GM18870 (cell line): ENCODE results near the gene KCNK4.
"Not testable (repeated sequence)": the region's sequence is repeated elsewhere in the genome, so short reads cannot be mapped to it uniquely, and the experiment has no call there.

Experiments
- ATAC-seq: cut with Tn5 transposase; IDR thresholded peaks from one replicate; pipeline ENCODE4 v1.9.1; 2021; ENCODE audit warnings: moderate library complexity; ENCODE audit not compliant: unreplicated experiment

KCNK4 gene

GRCh38 chr11:64322925-64323260, 31.8 kb downstream of the KCNK4 start:
- ATAC-seq: no peak

DNA sequence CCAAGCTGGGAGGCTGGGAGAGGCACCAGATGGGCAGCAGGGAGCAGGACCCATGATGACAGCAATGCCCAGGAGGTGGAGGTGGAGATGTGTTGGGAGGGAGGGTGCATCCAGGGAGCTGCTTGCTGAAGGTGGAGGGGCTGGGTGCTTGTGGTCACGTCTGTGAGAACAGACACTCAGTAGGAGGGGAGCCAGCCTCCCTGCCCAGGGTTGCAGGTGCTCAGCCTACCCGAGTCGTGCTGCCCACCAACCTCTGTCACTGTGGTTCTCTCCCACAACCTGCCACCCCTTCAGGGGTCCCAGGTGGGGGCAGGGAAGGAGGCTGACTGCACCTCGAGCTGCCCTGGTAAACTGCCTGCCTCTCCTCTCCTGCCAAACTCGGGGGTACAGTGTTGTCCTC, 32.3 kb downstream of the KCNK4 start:
- no peak for ATAC-seq

DNA sequence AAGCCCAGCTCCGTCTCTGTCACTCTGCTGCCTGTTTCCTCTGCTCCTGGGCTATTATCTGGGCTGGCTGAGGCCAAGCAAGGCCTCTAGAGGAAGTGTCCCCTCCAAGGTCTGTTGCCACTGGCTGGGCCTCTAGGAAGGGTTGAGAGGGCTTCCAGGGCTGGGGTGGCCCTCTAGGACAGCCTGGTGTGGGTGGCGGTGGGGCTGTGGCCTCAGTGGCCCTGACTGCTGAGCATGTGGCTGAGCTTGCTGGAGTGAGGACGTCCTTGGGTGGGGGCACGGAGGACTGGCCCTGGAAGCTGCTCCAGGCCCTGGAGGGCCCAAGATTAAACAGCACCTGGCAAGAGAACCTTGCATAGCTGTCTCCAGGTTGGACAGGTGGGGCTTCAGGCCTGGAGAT, 32.9 kb downstream of the KCNK4 start:
- not testable (repeated sequence) for ATAC-seq

DNA sequence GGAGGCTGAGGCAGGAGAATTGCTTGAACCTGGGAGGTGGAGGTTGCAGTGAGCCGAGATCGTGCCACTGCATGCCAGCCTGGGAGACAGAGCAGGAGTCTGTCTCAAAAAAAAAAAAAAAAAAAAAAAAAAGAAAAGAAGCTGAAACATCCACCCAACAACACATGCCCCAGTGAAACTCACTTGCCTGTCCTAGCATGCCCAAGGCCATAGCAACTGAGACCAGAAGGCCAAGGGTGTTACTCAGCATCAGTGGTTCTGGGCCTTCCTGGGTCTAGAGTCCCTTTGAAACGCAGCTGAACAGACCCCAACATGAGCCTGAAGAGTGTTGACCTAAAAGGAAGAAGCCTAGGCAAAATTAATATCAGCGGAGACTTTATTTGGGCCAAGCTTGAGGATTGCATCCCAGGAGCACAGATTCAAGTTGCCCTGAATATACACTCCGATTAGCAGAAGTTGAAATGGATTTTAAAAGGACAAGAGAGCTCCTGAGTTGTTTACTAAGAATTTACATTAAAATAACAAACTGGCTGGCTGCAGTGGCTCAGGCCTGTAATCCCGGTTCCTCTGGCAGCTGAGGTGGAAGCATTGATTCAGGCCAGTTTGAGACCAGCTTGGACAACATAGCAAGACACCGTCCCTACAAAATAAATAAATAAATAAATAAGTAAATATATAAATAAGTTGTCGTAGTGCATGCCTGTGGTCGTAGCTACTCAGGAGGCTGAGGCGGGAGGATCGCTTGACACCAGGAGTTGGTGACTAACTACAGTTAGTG, 33.8 kb downstream of the KCNK4 start:
- ATAC-seq: no peak

GRCh38 chr11:64327375-64327774, 36.3 kb downstream of the KCNK4 start:
- no peak for ATAC-seq

DNA sequence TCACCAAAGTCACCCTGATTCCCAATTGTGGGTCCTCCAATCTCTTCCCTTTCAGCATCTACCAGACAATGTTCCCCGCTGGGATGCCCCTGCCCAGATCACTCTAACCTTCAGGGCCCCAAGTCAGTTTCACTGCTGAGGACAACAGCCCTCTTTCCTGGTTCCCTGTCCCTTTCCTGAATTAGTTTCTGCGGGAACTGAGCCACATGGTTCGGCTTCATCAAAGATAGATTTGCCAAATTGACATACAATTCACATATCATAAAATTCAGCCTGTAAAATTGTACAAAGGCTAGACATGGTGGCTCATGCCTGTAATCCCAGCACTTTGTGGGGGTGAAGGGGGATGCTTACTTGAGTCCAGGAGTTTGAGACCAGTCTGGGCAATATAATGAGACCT, 36.9 kb downstream of the KCNK4 start:
- ATAC-seq: no peak

DNA sequence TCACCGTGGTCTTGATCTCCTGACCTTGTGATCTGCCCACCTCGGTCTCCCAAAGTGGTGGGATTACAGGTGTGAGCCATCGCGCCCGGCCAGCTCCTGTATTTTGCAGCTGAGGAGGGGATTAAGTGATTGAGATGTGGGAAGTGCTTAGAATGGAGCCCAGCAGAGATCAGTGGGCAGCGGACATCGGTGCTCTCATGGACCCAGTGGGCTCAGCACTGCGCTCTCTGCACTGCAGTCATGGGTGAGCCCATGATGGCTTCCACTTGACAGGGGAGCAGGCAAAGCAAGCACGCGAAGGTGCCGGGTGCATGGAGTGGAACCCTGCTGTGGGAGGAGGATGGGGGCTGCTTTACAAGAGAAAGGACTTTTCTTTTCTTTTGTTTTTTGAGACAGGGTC, 39.8 kb downstream of the KCNK4 start:
- ATAC-seq: no peak

GRCh38 chr11:64331569-64332371, 40.7 kb downstream of the KCNK4 start:
- ATAC-seq: peak; percentile 44

GRCh38 chr11:64333556-64333955, 42.5 kb downstream of the KCNK4 start:
- ATAC-seq: no peak

DNA sequence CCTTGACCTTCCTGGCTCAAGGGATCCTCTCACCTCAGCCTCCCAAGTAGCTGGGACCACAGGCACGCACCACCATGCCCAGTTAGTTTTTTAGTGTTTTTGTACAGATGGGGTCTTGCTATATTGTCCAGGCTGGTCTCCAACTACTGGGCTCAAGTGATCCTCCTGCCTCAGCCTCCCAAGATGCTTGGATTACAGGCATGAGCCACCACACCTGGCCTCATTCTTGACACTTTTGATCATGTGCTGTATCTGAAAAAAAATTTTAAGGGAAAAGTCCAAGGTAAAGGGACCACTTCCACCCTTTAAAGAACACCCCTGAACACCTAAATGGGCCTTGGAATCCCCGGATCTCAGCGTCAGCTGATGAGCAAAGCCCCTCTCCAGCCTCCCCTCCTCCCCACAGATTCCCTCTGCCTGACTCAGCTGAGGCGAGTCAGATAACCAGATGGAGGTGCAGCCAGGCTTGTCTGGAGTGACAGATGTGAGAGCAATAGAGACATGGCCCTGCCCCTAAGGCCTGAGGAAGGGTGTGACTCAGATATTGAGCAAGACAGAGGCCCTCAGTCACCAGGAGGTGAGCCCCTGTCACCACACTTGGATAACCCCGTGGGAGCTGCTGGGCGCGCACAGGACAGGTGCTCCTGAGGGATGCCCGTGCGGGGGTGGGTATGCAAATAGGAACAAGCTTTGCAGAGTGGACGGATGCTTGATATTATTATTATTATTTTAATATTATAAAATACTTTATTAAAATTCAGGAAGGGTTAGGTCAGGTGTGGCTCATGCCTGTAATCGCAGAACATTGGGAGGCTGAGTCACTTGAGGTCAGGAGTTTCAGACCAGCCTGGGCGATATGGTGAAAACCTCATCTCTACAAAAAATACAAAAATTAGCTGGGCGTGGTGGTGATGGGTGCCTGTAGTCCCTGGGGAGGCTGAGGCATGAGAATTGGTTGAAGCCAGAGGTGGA, 43.9 kb downstream of the KCNK4 start:
- ATAC-seq: peak; percentile 78

GRCh38 chr11:64337538-64338249, 46.6 kb downstream of the KCNK4 start:
- ATAC-seq: no peak

DNA sequence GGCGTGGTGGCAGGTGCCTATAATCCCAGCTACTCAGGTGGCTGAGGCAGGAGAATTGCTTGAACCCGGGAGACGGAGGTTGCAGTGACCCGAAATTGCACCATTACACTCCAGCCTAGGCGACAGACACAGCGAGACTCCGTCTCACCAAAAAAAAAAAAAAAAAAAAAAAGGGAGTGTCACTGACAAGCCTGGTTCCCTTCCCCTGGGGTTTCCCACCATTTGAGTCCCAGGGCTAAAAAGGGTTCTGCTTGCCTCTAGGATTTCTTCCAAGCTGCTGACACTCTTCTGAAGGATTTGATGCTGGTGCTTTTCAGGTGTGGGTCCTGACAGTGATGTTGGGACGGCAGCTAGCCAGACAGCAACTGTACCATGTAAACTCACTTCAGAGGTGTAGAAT, 47.6 kb downstream of the KCNK4 start:
- no peak for ATAC-seq

DNA sequence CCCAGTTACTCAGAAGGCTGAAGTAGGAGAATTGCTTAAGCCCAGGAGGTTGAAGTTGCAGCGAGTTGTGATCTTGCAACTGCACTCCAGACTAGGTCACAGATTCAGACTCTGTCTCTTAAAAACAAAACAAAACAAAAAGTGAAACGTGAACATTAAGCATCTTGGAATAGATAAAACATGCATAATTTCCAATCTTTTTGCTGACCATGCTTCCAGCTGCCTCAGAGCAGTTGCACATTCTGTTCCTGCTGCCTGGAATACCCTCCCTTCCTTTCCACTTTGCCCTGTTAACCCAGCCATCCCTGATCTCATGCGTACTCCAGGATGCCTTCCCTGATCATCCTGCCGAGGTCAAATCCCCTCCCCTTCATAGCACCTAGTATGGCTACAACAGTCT, 48.2 kb downstream of the KCNK4 start:
- ATAC-seq: no peak

DNA sequence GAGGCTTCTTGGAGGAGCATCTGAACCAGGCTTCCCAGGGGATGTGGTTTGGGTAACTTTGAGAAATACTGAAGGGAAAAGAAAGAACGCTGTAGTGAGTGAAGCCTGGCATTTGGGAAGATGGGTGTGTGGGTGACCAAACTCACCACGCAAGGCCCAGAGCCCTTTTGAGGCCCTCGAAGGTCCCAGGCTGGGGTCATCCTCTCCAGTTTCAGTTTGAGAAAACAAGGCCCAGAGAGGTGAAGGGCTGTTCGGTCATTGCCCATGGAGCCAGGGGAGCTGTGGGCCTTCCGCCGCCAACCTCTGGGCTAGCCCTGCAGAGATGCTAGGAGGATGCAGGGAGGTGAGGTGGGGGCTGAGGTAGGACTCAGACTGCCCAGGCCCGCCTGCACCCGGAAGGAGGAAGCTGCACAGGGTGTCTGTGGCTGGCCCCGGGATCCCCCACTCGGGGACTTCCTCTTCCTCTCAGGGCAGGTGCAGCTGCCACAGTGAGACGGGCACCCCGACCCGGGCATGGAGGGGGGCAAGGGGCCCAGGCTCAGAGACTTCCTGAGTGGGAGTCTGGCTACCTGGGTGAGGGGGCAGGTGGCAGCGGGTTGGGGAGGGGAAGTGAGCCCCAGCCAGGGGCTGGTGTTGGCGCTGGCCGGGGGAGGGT, 48.8 kb downstream of the KCNK4 start, which contains the start of gene CCDC88B:
CCDC88B (plus strand) TSS at position 451 of the 655 bp plus-strand sequence; CDS start at position 514, 63 bp downstream.
- ATAC-seq: peak; percentile 37

GRCh38 chr11:64340671-64341335, 49.7 kb downstream of the KCNK4 start:
- no peak for ATAC-seq

DNA sequence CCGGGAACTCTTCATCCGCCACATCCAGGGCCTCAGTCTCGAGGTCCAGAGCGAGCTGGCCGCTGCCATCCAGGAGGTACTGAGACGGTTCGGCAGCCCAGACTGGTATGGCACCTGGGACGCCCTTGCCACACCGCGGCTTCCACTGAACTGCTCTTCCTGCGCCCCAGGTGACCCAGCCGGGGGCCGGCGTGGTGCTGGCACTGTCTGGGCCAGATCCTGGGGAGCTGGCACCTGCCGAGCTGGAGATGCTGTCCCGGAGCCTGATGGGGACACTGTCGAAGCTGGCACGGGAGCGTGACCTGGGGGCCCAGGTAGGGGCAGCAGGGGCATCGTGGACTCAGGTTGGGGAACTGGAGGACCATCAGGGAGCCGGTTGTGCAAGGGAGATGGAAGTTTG, 50.3 kb downstream of the KCNK4 start:
- no peak for ATAC-seq

- no peak for ATAC-seq
Observed at GRCh38 chr11:64341851-64342791, 51.0 kb downstream of the KCNK4 start.
